HL-60/S4 treated with phorbol 12-myristate 13-acetate at 8.2 ng/mL for 4 days and 3 days (cell line): ENCODE results near the gene CIAO2A.
"Not testable (repeated sequence)": the region's sequence is repeated elsewhere in the genome, so short reads cannot be mapped to it uniquely, and the experiment has no call there.

Experiments used
- in situ Hi-C: fragments of 300-500 bp; cut with MboI; formaldehyde crosslinking; loops from 2 replicates; pipeline ENCODE4 v1.15.0; 2022; ENCODE audit warnings: low sequenced_read_pairs

The CIAO2A gene

GRCh38 chr15:64072812-64073211 is 20.8 kb downstream of the CIAO2A start:
- in situ Hi-C loops, result no loop called here

- in situ Hi-C loops, result no loop called here
Observed at GRCh38 chr15:64071931-64072765, 21.5 kb downstream of the CIAO2A start.

- in situ Hi-C loops, result no loop called here
Observed at GRCh38 chr15:64070965-64071851, 22.4 kb downstream of the CIAO2A start.

GRCh38 chr15:64070106-64070505 is 23.5 kb downstream of the CIAO2A start:
- in situ Hi-C loops, result no loop called here

- in situ Hi-C loops, result loop anchor here (10.0 kb wide), 1 partner anchor 313 kb away; no protein-coding TSS in a partner anchor
Observed at GRCh38 chr15:64068133-64068532, 25.5 kb downstream of the CIAO2A start.

- in situ Hi-C loops, result loop anchor here (10.0 kb wide), 1 partner anchor 313 kb away; no protein-coding TSS in a partner anchor
Observed at GRCh38 chr15:64067564-64068030, 26.0 kb downstream of the CIAO2A start.

- in situ Hi-C loops, result loop anchor here (10.0 kb wide), 1 partner anchor 312 kb away; no protein-coding TSS in a partner anchor
Observed at GRCh38 chr15:64066451-64066850, 27.2 kb downstream of the CIAO2A start.

- in situ Hi-C loops, result loop anchor here (10.0 kb wide), 1 partner anchor 306 kb away; no protein-coding TSS in a partner anchor
Observed at GRCh38 chr15:64060716-64061115, 32.9 kb downstream of the CIAO2A start.

GRCh38 chr15:64059104-64059503 is 34.5 kb downstream of the CIAO2A start:
- in situ Hi-C loops, result not testable (repeated sequence)

- in situ Hi-C loops, result no loop called here
Observed at GRCh38 chr15:64058279-64058678, 35.4 kb downstream of the CIAO2A start.

GRCh38 chr15:64053674-64054073 is 40.0 kb downstream of the CIAO2A start:
- in situ Hi-C loops, result not testable (repeated sequence)

GRCh38 chr15:64052925-64053491 is 40.6 kb downstream of the CIAO2A start:
- in situ Hi-C loops, result no loop called here

GRCh38 chr15:64051407-64052259 is 42.0 kb downstream of the CIAO2A start:
- in situ Hi-C loops, result no loop called here

GRCh38 chr15:64051093-64051402 is 42.6 kb downstream of the CIAO2A start:
- in situ Hi-C loops, result no loop called here

GRCh38 chr15:64050281-64051092 is 43.2 kb downstream of the CIAO2A start:
- in situ Hi-C loops, result no loop called here

GRCh38 chr15:64048781-64049460 is 44.7 kb downstream of the CIAO2A start:
- in situ Hi-C loops, result no loop called here

GRCh38 chr15:64046421-64047153 is 47.1 kb downstream of the CIAO2A start, which contains the start of gene DAPK2:
Gene DAPK2, minus strand, starts transcription at chr15:64046485. Its CDS starts 6,224 bp downstream, at chr15:64040261.
- in situ Hi-C loops, result no loop called here

- in situ Hi-C loops, result no loop called here
Observed at GRCh38 chr15:64045774-64046420, 47.7 kb downstream of the CIAO2A start.
